Right lobe of liver (tissue), 4 donors: ENCODE measurements around the gene ATP6V1F.

Experiments
- CTCF ChIP-seq, 4 donors: fragments of 200-600 bp in 3 of 4; fragments of 450-650 bp in 1 of 4; IDR thresholded peaks; one replicate each; pipeline versions ENCODE4 v1.5.1 to v1.8.0; 2016 to 2022; ENCODE audit warnings: antibody characterized with exemption in 4 of 4, mild to moderate bottlenecking in 2 of 4
- POLR2A ChIP-seq: fragments of 450-650 bp; IDR thresholded peaks from one replicate; pipeline ENCODE4 v1.6.1; 2017; ENCODE audit warnings: antibody characterized with exemption, mild to moderate bottlenecking
- donor health status: DM: no; HTN: no; CAD: no.
- donor health status: DM: no; HTN: no; CAD: no.
- donor health status: DM: no; HTN: yes; CAD: no.

GRCh38 chr7:128863433-128863989 lies 855 bp downstream of the ATP6V1F start:
- peak; percentile 20 to 48 (median 40) for TF ChIP-seq CTCF (IDR thresholded peaks at IDR 0.05)
- TF ChIP-seq POLR2A: no peak
